ENCODE measurements around the gene PRKAR2B.
A peak's percentile ranks its signal among the peaks of the same experiment; 100 is the strongest.

The PRKAR2B gene

GRCh38 chr7:107166736-107167426 lies 122.4 kb downstream of the PRKAR2B start:
- DNase-seq = no peak

GRCh38 chr7:107167483-107168232 lies 123.2 kb downstream of the PRKAR2B start:
- peak; percentile 53 for DNase-seq

- DNase-seq = peak; percentile 100
Measured at GRCh38 chr7:107168233-107169119, 124.0 kb downstream of the PRKAR2B start, which contains the start of gene HBP1. TSS of gene HBP1 (plus strand) at chr7:107169003. CDS start at chr7:107179894, 10,891 bp downstream.

- peak; percentile 93 for DNase-seq
Measured at GRCh38 chr7:107169120-107170050, 124.9 kb downstream of the PRKAR2B start.

- DNase-seq = no peak
Measured at GRCh38 chr7:107170051-107170915, 125.8 kb downstream of the PRKAR2B start.

- no peak for DNase-seq
Measured at GRCh38 chr7:107171496-107171895, 127.0 kb downstream of the PRKAR2B start.

GRCh38 chr7:107172276-107173032 lies 127.9 kb downstream of the PRKAR2B start:
- DNase-seq = no peak

GRCh38 chr7:107173191-107173590 lies 128.7 kb downstream of the PRKAR2B start:
- no peak for DNase-seq

GRCh38 chr7:107173691-107174406 lies 129.3 kb downstream of the PRKAR2B start:
- no peak for DNase-seq

- DNase-seq = no peak
Measured at GRCh38 chr7:107179326-107180164, 135.0 kb downstream of the PRKAR2B start.

GRCh38 chr7:107180378-107180777 lies 135.9 kb downstream of the PRKAR2B start:
- peak; percentile 39 for DNase-seq

- no peak for DNase-seq
Measured at GRCh38 chr7:107181172-107181571, 136.7 kb downstream of the PRKAR2B start.

- no peak for DNase-seq
Measured at GRCh38 chr7:107185716-107186115, 141.2 kb downstream of the PRKAR2B start.

- DNase-seq = no peak
Measured at GRCh38 chr7:107186240-107186639, 141.7 kb downstream of the PRKAR2B start.

GRCh38 chr7:107187774-107188173 lies 143.3 kb downstream of the PRKAR2B start:
- DNase-seq = no peak

GRCh38 chr7:107190090-107190489 lies 145.6 kb downstream of the PRKAR2B start:
- DNase-seq = no peak

- no peak for DNase-seq
Measured at GRCh38 chr7:107194052-107194451, 149.5 kb downstream of the PRKAR2B start.

GRCh38 chr7:107196834-107197610 lies 152.5 kb downstream of the PRKAR2B start:
- no peak for DNase-seq
